Fibroblast of the aortic adventitia (primary cell): ENCODE measurements around the gene METTL21C. TPM values are rescaled to one million over a fixed set of nuclear protein-coding genes. Genes with fewer than 3 reads are reported as not detected.

Source experiments
- DNase-seq: peaks from one replicate; pipeline ENCODE4 v3.0.0-alpha.2; 2010; ENCODE audit warnings: low read depth
- H3K4me3 ChIP-seq: 2 replicates; pipeline ENCODE4 v1.5.1; 2011; ENCODE audit warnings: low read depth, mild to moderate bottlenecking, control low read depth, low read length, moderate library complexity
- total RNA-seq: library from RNA; depleted of rRNA; stranded (reverse); fragments of >200 nt; gene quantifications from 2 replicates; pipeline ENCODE4 v1.2.3, GENCODE V29; 2012; ENCODE audit warnings: low replicate concordance
- TF ChIP-seq, protein P1 (sequence below): IDR thresholded peaks from 2 replicates; pipeline ENCODE4 v1.5.1; 2011; ENCODE audit warnings: mild to moderate bottlenecking, low read length, control low read depth, inconsistent platforms; ENCODE audit not compliant: insufficient read depth

The METTL21C gene
- total RNA-seq, 1 donor = not detected

DNA sequence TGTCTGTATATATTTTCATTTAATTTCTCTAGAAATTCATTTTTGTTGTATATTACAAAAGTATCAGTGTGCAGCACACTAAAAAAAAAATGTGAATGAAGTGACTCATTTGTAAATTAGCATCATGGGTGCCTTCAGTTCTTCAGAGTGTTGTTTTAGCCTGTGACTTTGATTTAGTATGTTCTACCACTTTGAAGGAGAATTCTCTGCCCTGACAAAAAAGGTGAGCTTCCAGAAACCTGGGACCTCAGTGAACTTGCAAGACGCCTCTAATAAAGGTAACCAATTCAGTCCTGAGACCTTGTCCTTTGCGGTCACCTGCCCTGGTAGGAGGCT lies 2.4 kb downstream of the METTL21C start:
- no peak for DNase-seq

DNA sequence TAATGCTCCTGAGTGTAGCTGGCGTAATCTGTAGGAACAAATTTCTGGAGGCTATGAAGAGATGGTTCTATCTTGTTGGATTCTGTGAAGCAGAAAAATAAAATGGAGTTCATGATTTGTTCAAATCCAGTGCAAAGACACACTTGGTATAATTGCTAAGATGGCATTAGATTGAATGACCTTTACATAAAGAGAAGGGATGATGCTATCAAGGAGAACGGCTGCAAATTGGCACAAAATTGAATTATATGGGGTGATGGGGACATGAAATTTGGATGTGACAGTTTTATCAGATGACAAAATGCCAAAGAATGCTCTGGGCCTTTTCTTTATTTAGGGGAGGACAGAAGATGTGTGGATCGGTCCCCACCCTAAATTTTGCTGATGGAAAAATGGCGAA lies 4.0 kb downstream of the METTL21C start:
- H3K4me3 ChIP-seq = no peak overlapping the region
- DNase-seq = no peak
- TF ChIP-seq, protein P1, sequence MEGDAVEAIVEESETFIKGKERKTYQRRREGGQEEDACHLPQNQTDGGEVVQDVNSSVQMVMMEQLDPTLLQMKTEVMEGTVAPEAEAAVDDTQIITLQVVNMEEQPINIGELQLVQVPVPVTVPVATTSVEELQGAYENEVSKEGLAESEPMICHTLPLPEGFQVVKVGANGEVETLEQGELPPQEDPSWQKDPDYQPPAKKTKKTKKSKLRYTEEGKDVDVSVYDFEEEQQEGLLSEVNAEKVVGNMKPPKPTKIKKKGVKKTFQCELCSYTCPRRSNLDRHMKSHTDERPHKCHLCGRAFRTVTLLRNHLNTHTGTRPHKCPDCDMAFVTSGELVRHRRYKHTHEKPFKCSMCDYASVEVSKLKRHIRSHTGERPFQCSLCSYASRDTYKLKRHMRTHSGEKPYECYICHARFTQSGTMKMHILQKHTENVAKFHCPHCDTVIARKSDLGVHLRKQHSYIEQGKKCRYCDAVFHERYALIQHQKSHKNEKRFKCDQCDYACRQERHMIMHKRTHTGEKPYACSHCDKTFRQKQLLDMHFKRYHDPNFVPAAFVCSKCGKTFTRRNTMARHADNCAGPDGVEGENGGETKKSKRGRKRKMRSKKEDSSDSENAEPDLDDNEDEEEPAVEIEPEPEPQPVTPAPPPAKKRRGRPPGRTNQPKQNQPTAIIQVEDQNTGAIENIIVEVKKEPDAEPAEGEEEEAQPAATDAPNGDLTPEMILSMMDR = no peak

More for the DNA sequence above, 2.4 kb downstream of the METTL21C start:
- TF ChIP-seq, protein P1 = no peak
- H3K4me3 ChIP-seq = no peak overlapping the region

DNA sequence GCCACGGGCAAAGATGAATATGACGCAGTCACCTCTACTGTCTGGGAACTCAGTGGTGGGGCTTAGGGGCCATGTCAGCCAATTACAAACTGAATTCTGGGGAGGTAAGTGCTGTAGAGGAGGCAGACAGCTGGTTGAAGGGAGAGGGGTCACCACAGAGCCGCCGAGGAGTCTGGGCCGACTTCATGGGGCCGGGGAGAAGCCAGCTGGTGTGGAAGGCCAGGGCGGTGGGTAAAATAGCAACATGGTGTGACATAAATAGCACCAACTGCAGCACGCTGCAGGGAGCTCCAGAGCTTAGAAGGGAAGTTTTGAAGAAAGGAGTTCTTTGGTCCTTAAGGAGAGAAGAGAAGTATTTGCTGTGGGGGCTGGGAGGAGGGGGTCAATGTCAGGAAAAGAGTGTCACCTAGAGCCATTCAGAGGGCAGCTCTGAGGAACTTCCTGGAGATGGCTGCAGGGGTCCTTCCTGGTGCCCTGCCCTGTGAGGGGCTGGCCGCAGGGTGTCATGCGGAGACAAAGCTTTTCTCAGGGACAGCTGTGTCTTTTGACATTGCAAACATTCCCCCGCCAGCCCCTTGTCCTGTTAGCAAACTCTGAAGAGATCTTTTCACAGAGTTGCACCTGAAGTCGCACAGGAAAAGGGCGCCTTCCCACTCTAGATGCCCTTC lies 6.4 kb downstream of the METTL21C start:
- TF ChIP-seq, protein P1 = no peak
- DNase-seq = no peak
- H3K4me3 ChIP-seq = no peak overlapping the region

DNA sequence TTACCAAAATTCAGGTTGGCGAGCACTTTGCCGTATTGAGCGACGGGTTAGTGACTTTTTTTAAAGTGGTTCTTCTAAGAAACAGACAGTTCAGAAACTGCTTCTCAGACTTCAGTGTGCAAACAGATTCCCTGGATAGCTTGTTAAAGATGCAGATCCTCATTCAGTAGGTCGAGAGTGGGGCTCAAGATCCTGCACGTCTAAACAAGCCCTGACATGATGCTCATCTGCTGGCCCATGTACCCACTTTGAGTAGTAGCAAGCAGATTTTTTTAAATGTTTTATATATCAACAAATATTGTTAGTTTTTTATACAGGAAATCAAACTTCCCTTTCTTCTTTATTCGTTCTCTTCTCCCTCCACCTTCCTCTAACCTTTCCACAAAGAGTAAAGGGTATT lies 7.3 kb downstream of the METTL21C start:
- DNase-seq = no peak
- TF ChIP-seq, protein P1 = no peak
- no peak overlapping the region for H3K4me3 ChIP-seq

DNA sequence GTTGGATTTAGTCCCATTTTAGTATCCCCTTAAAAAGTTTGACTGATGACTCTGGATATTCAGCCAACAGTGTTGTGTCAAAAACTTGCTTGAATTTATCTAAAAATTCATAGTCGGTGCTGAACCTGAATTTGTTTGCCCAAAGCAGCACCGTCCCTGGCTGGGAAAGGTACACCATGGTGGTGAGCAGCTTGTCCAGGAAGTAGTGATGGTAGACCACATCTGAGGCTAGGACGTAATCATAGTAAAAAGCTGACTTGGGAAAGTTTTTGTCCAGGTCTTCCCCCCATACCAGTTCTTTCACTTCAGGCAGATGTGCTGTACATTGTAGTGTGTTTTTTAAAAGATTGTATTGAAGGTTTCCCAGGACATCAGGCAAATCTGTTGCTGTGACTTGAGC lies 8.8 kb downstream of the METTL21C start:
- DNase-seq = no peak
- no peak overlapping the region for H3K4me3 ChIP-seq
- TF ChIP-seq, protein P1 = no peak

DNA sequence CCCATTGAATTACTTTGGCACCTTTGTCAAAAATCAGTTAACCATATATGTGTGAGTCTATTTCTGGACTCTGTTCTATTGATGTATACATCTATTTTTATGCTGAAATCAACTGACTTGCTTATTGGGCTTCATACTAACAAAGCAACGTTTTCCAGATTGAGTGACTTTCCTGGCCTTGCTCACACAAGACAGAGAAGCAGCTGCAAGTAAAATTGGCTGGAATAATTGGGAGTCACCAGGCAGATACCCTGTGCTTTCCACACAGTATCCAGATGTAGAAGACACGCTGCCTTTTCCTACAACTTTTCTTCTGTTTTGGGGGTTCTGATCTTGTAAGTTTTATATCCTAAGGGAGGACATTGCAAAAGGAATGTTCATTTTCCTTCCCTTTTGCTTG lies 11.2 kb downstream of the METTL21C start:
- no peak overlapping the region for H3K4me3 ChIP-seq
- TF ChIP-seq, protein P1 = no peak
- no peak for DNase-seq

DNA sequence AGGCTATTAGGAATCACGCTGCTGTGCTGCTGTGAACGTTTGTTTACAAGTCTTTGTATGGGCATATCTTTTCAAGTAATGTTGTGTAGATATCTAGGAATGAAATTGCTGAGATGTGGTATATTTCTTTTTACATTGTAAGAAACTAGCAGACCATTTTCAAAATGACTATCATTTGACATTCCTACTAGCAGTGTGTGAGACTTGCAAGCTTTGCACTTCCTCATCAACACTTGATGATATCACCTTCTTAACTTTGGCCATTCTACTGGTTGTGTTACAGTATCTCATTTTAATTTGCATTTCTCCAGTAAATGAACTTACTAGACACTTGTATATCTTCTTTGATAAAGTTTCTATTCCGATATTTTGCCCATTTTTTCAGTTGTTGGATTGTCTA lies 12.1 kb downstream of the METTL21C start:
- TF ChIP-seq, protein P1 = no peak
- H3K4me3 ChIP-seq = no peak overlapping the region
- no peak for DNase-seq
